GM21825 (cell line): ENCODE data around the gene SERPINB6.
"Not testable (repeated sequence)": the region's sequence is repeated elsewhere in the genome, so short reads cannot be mapped to it uniquely, and the experiment has no call there.

ENCODE experiments used
- ATAC-seq: cut with Tn5 transposase; IDR thresholded peaks from one replicate; pipeline ENCODE4 v1.9.1; 2021; ENCODE audit warnings: mild to moderate bottlenecking, moderate library complexity; ENCODE audit not compliant: unreplicated experiment

SERPINB6 gene

GRCh38 chr6:2977799-2978590 is 6.6 kb upstream of the SERPINB6 start:
- no peak for ATAC-seq

GRCh38 chr6:2977290-2977689 is 5.9 kb upstream of the SERPINB6 start:
- ATAC-seq: no peak

GRCh38 chr6:2976571-2977085 is 5.3 kb upstream of the SERPINB6 start:
- ATAC-seq: no peak

DNA sequence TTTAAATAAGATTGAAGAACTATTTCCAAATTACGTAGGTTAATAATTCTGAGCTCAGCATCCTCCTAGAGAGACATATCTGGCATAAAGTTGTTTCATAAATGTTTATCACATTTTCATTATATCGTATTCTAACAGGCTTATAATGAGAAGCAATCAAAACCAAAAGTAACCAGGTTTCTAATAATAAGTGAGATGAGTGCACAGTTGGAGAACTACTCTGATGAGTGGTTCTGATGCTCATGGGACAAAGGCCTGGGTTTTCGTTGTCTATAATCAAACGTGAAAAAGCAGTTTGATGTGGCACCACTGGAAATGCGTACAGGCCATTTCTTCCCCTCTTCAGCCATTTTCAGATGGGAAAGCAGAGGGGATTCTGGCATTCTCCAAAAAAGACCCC is 4.7 kb upstream of the SERPINB6 start:
- no peak for ATAC-seq

DNA sequence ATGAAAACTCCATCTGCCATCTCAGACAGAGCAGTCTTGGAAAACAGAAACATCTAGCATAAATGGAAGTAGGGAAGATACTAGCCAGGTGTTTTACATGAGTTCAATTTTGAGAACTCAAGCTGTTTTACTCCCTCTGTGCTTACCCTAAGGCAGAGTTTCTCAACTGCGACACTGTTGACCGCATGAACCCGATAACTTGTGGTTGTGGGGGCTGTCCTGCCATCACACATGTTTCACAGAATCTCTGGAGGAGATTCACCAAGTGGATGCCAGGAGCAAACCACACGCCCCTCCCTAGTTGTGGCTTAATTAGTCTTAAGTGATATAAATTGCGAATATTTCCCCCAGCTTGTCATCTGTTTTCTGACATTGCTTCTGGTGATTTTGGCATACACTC is 2.3 kb upstream of the SERPINB6 start:
- ATAC-seq: no peak

DNA sequence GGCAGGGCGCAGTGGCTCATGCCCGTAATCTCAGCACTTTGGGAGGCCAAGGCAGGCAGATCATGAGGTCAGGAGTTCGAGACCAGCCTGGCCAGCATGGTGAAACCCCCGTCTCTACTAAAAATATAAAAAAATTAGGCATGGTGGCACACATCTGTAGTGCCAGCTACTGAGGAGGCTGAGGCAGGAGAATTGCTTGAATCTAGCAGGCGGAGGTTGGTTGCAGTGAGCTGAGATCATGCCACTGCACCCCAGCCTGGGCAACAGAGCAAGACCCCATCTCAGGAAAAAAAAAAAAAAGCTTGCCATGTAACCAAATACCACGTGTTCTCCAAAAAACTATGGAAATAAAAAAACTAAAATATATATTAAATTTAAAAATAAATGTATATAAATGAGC is 1.8 kb upstream of the SERPINB6 start:
- ATAC-seq: not testable (repeated sequence)

- ATAC-seq: not testable (repeated sequence)
Measured at GRCh38 chr6:2972685-2973084, 1.3 kb upstream of the SERPINB6 start.

GRCh38 chr6:2972219-2972487 is 786 bp upstream of the SERPINB6 start:
- ATAC-seq: not testable (repeated sequence)

GRCh38 chr6:2970753-2971419 is 481 bp downstream of the SERPINB6 start:
- no peak for ATAC-seq

GRCh38 chr6:2970034-2970685 is 1.2 kb downstream of the SERPINB6 start:
- no peak for ATAC-seq

- ATAC-seq: no peak
Measured at GRCh38 chr6:2969549-2969948, 1.8 kb downstream of the SERPINB6 start.

DNA sequence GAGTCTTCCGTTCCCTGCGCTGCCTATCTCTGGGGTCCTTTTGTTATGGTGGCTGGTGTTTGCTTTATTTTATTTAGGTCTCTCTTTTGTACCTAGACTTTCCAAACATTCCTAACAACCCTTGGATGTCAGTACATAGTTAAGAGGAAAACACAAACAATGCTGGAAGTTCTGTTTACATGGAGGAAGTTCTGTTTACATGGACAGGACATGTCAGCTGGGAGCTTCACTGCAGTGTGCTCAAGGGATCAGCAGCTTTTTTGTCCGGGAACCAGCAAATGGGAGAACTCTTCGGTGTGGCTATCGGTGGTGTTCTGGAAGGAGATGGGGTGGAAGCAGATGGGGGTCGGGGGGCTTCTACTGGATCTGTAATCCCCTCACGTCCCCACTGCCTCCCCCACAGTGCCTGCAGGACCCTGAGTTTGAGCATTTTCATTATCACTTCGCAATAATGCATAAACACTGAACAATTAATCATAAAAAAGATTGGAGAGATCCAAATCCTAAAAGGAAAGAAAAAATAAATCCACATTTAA is 2.7 kb downstream of the SERPINB6 start:
- no peak for ATAC-seq

DNA sequence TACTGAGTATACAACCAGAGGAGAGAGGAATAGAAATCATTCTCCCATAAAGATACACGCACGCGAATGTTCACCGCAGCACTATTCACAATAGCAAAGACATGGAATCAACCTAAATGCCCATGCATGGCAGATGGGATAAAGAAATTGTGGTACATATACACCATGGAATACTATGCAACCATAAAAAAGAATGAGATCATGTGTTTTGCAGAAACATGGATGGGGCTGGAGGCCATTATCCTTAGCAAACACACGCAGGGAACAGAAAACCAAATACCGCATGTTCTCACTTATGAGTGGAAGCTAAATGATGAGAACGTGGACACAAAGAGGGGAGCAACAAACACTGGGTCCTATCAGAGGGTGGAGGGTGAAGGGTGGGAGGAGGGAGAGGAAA is 3.4 kb downstream of the SERPINB6 start:
- ATAC-seq: no peak

- ATAC-seq: no peak
Measured at GRCh38 chr6:2966347-2966746, 5.0 kb downstream of the SERPINB6 start.

- no peak for ATAC-seq
Measured at GRCh38 chr6:2964793-2965505, 6.4 kb downstream of the SERPINB6 start.

- ATAC-seq: no peak
Measured at GRCh38 chr6:2963756-2964155, 7.6 kb downstream of the SERPINB6 start.

DNA sequence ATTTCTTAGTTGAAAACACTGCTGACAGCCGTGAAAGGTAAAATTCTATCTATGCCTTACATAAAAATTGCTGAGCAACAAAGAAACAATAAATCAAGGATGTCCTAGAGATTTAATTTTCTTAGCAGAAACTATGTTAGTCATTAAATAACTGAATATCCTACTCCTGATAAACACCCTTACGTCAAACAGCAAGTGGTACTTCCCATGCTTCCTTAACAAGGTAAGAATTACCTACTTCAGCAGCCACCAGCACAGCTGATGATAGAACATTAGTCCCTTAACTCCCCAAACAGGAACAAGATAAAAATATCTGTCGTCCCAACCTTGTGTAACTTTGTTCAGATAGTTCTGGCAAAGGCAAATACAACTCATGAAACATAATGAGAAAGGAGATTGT is 8.7 kb downstream of the SERPINB6 start:
- ATAC-seq: no peak

DNA sequence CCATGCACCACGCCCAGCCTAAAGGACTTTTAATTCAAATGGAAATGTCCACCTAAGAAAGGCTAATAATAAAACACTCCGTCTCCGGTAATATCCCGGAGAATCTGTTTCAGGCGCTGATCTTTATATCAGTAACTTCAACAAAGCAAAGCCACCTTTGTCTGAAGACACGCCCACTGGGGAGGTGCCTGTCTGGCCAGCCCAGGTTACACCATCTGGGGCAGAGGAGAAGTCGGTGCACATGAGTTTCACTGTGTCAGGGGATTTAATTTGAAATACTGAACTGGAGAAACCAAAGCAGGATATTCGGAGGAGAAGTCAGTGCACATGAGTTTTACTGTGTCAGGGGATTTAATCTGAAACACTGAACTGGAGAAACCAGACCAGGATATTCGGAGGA is 9.4 kb downstream of the SERPINB6 start:
- no peak for ATAC-seq

GRCh38 chr6:2961506-2961905 is 9.9 kb downstream of the SERPINB6 start:
- no peak for ATAC-seq

- ATAC-seq: no peak
Measured at GRCh38 chr6:2960935-2961334, 10.4 kb downstream of the SERPINB6 start.
